Superior temporal gyrus (tissue), 1 donor: Measurements from ENCODE around the gene GUCY1A2.
"Not testable (repeated sequence)": the region's sequence is repeated elsewhere in the genome, so short reads cannot be mapped to it uniquely, and the experiment has no call there.

Experiments used
- DNase-seq: peaks from one replicate; pipeline ENCODE4 v3.0.0-alpha.2; 2016; ENCODE audit errors: extremely low spot score

Gene GUCY1A2

GRCh38 chr11:107018219-107018901, at the start of gene GUCY1A2:
Gene GUCY1A2, minus strand, starts transcription at chr11:107018476. Its CDS starts 421 bp downstream, at chr11:107018055.
- DNase-seq: peak; percentile 45

- no peak for DNase-seq
These were observed 36.1 kb upstream of the GUCY1A2 start for GRCh38 chr11:107054391-107054790.

GRCh38 chr11:107051332-107051731, 33.1 kb upstream of the GUCY1A2 start:
- not testable (repeated sequence) for DNase-seq

GRCh38 chr11:107050899-107051298, 32.6 kb upstream of the GUCY1A2 start:
- not testable (repeated sequence) for DNase-seq

GRCh38 chr11:107050121-107050520, 31.8 kb upstream of the GUCY1A2 start:
- no peak for DNase-seq

GRCh38 chr11:107044503-107044902, 26.2 kb upstream of the GUCY1A2 start:
- no peak for DNase-seq

GRCh38 chr11:107043242-107044006, 25.1 kb upstream of the GUCY1A2 start:
- DNase-seq: no peak

- DNase-seq: no peak
These were observed 24.5 kb upstream of the GUCY1A2 start for GRCh38 chr11:107042748-107043147.

- DNase-seq: peak; percentile 69
These were observed 22.8 kb upstream of the GUCY1A2 start for GRCh38 chr11:107041088-107041444.

- DNase-seq: no peak
These were observed 22.3 kb upstream of the GUCY1A2 start for GRCh38 chr11:107040433-107041087.

GRCh38 chr11:107025673-107026072, 7.4 kb upstream of the GUCY1A2 start:
- DNase-seq: no peak

GRCh38 chr11:107020594-107020993, 2.3 kb upstream of the GUCY1A2 start:
- no peak for DNase-seq

GRCh38 chr11:107018902-107019493, 722 bp upstream of the GUCY1A2 start:
- peak; percentile 76 for DNase-seq

GRCh38 chr11:107017433-107018218, 650 bp downstream of the GUCY1A2 start:
- DNase-seq: peak; percentile 68

GRCh38 chr11:107017104-107017432, 1.2 kb downstream of the GUCY1A2 start:
- DNase-seq: no peak

GRCh38 chr11:107014871-107015270, 3.4 kb downstream of the GUCY1A2 start:
- no peak for DNase-seq

- no peak for DNase-seq
These were observed 6.3 kb downstream of the GUCY1A2 start for GRCh38 chr11:107011977-107012376.

- DNase-seq: no peak
These were observed 9.1 kb downstream of the GUCY1A2 start for GRCh38 chr11:107009190-107009589.

- no peak for DNase-seq
These were observed 12.0 kb downstream of the GUCY1A2 start for GRCh38 chr11:107006076-107006833.

- DNase-seq: no peak
These were observed 19.1 kb downstream of the GUCY1A2 start for GRCh38 chr11:106999196-106999595.

- no peak for DNase-seq
These were observed 19.4 kb downstream of the GUCY1A2 start for GRCh38 chr11:106998916-106999188.
